Breast epithelium (tissue), 3 donors: ENCODE measurements around the gene XIRP2.

Experiments used
- POLR2A ChIP-seq: fragments of 450-650 bp; IDR thresholded peaks from one replicate; pipeline ENCODE4 v1.6.1; 2016; ENCODE audit warnings: antibody characterized with exemption, mild to moderate bottlenecking, moderate library complexity
- POLR2AphosphoS5 ChIP-seq, 3 donors: sonication (generic); formaldehyde crosslinking; IDR thresholded peaks; one replicate each; pipeline ENCODE4 v1.6.1; 2017; ENCODE audit warnings: antibody characterized with exemption in 3 of 3
- TF ChIP-seq, protein P1 (sequence below), 3 donors: fragments of 450-650 bp; IDR thresholded peaks; one replicate each; pipeline ENCODE4 v1.5.1; 2016 to 2017; ENCODE audit warnings: antibody characterized with exemption in 3 of 3, mild to moderate bottlenecking in 3 of 3, moderate library complexity in 3 of 3

DNA sequence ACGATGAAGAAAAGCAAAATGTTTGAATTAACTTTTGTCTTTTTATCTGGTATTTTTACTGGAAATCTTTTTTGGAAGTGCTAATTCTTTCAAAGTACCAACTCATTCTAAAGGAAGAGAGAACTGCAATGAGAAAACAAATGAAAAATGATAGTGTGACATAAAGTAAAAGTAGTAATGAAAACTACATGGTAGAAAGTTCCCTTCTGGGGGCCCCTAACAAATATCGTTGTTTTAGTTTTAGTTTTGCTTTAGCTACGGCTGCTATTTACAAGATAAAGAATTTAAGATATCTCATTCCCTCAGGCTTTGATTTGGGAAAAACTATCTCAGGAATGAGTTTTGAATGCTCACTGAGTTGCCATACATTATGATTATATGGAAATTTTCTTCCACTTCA lies 161.4 kb downstream of the XIRP2 start:
- TF ChIP-seq POLR2A (no peak), POLR2AphosphoS5 (IDR thresholded peaks at IDR 0.05) (no peak)
- TF ChIP-seq, protein P1, sequence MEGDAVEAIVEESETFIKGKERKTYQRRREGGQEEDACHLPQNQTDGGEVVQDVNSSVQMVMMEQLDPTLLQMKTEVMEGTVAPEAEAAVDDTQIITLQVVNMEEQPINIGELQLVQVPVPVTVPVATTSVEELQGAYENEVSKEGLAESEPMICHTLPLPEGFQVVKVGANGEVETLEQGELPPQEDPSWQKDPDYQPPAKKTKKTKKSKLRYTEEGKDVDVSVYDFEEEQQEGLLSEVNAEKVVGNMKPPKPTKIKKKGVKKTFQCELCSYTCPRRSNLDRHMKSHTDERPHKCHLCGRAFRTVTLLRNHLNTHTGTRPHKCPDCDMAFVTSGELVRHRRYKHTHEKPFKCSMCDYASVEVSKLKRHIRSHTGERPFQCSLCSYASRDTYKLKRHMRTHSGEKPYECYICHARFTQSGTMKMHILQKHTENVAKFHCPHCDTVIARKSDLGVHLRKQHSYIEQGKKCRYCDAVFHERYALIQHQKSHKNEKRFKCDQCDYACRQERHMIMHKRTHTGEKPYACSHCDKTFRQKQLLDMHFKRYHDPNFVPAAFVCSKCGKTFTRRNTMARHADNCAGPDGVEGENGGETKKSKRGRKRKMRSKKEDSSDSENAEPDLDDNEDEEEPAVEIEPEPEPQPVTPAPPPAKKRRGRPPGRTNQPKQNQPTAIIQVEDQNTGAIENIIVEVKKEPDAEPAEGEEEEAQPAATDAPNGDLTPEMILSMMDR (IDR thresholded peaks at IDR 0.05) = no peak
